Stimulated activated naive CD8-positive, alpha-beta T cell treated with anti-CD3 and anti-CD28 coated beads, Interleukin-15, Interleukin-2, amounts not matched to agents 100 ng/mL and 50 ng/mL, for 24 hours (primary cell): ENCODE data around the gene TMEM87A.

ENCODE experiments used
- H3K27ac Mint-ChIP-seq: one replicate; pipeline ENCODE4 v1.8.0; 2021; ENCODE audit warnings: mild to moderate bottlenecking, mixed read lengths
- H3K27me3 Mint-ChIP-seq: one replicate; pipeline ENCODE4 v1.8.0; 2021; ENCODE audit warnings: mixed read lengths
- H3K36me3 Mint-ChIP-seq: one replicate; pipeline ENCODE4 v1.8.0; 2021; ENCODE audit warnings: low read depth, mixed read lengths
- H3K4me1 Mint-ChIP-seq: one replicate; pipeline ENCODE4 v1.8.0; 2021; ENCODE audit warnings: low read depth, mixed read lengths
- H3K4me3 Mint-ChIP-seq: one replicate; pipeline ENCODE4 v1.8.0; 2021; ENCODE audit warnings: mild to moderate bottlenecking, mixed read lengths
- H3K9me3 Mint-ChIP-seq: one replicate; pipeline ENCODE4 v1.8.0; 2021; ENCODE audit warnings: mixed read lengths

The TMEM87A gene

GRCh38 chr15:42172475-42172874 lies 100.8 kb downstream of the TMEM87A start:
- Mint-ChIP-seq H3K9me3 (no peaks in the 10 kb centered on the region), H3K36me3 (peaks cover 76% of the 10 kb centered on the region), H3K27me3 (no peaks in the 10 kb centered on the region), H3K4me1 (peaks cover 9% of the 10 kb centered on the region), H3K4me3 (no peak overlapping the region), H3K27ac (no peak overlapping the region)

GRCh38 chr15:42171795-42172194 lies 101.4 kb downstream of the TMEM87A start:
- no peaks in the 10 kb centered on the region for H3K27me3 Mint-ChIP-seq
- peaks cover 9% of the 10 kb centered on the region for H3K4me1 Mint-ChIP-seq
- no peaks in the 10 kb centered on the region for H3K9me3 Mint-ChIP-seq
- peaks cover 78% of the 10 kb centered on the region for H3K36me3 Mint-ChIP-seq
- H3K27ac Mint-ChIP-seq = peak overlapping the region; percentile 50
- no peak overlapping the region for H3K4me3 Mint-ChIP-seq

DNA sequence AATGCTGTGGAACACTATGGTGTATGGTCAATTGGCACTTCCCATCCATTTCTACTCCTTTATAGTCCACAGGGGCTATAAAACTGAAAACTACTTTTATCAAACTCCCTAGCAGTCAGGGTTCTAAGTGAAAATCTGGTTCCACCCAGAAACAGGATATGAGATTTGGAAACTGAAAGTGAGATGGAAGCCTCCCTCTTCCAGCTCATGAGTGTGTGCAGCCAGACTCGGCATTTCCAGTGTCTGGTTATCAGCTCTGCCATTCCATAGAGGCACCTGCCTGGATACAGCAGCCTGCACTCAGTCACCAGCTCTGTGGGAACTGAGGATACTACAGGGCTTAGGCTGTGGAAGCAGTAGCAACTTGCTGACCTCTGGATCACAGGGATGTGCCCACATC lies 102.1 kb downstream of the TMEM87A start:
- H3K4me3 Mint-ChIP-seq = no peak overlapping the region
- peaks cover 82% of the 10 kb centered on the region for H3K36me3 Mint-ChIP-seq
- no peaks in the 10 kb centered on the region for H3K9me3 Mint-ChIP-seq
- no peaks in the 10 kb centered on the region for H3K27me3 Mint-ChIP-seq
- no peak overlapping the region for H3K27ac Mint-ChIP-seq
- H3K4me1 Mint-ChIP-seq = peaks cover 9% of the 10 kb centered on the region

- no peak overlapping the region for H3K4me3 Mint-ChIP-seq
- peaks cover 72% of the 10 kb centered on the region for H3K36me3 Mint-ChIP-seq
- H3K4me1 Mint-ChIP-seq = peaks cover 5% of the 10 kb centered on the region
- no peaks in the 10 kb centered on the region for H3K27me3 Mint-ChIP-seq
- no peak overlapping the region for H3K27ac Mint-ChIP-seq
- H3K9me3 Mint-ChIP-seq = no peaks in the 10 kb centered on the region
Measured at GRCh38 chr15:42166225-42166940, 106.8 kb downstream of the TMEM87A start.

DNA sequence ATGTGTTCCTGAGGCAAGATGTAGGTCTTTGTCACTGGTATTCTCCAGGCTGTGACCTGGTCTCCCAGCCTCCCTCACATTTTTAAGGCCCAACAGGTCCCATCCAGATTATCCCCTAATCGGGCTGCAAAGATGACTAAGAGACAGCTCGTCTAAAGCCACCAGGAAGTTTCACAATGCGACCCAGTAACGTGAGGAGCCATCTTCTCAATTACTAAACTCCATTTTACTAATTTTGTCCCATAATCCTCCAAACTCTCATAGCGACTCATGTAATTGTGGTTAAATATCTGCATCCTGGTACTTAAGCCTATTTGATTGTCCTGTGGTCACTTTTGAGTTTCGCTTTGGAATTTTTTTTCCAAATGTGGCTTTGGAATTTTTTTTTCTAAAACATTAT lies 108.1 kb downstream of the TMEM87A start:
- Mint-ChIP-seq H3K4me3 (no peak overlapping the region), H3K27ac (no peak overlapping the region), H3K9me3 (no peaks in the 10 kb centered on the region), H3K4me1 (no peaks in the 10 kb centered on the region), H3K36me3 (peaks cover 62% of the 10 kb centered on the region), H3K27me3 (no peaks in the 10 kb centered on the region)

- H3K9me3 Mint-ChIP-seq = no peaks in the 10 kb centered on the region
- no peak overlapping the region for H3K27ac Mint-ChIP-seq
- no peaks in the 10 kb centered on the region for H3K4me1 Mint-ChIP-seq
- H3K27me3 Mint-ChIP-seq = no peaks in the 10 kb centered on the region
- H3K4me3 Mint-ChIP-seq = no peak overlapping the region
- H3K36me3 Mint-ChIP-seq = peaks cover 55% of the 10 kb centered on the region
Measured at GRCh38 chr15:42163947-42164550, 109.2 kb downstream of the TMEM87A start.

- Mint-ChIP-seq H3K27me3 (no peaks in the 10 kb centered on the region), H3K4me3 (no peak overlapping the region), H3K27ac (no peak overlapping the region), H3K36me3 (peaks cover 60% of the 10 kb centered on the region), H3K4me1 (peaks cover 5% of the 10 kb centered on the region), H3K9me3 (no peaks in the 10 kb centered on the region)
Measured at GRCh38 chr15:42163291-42163690, 109.9 kb downstream of the TMEM87A start.
